Activated T-cell treated with anti-CD3 and anti-CD28 coated beads, Interleukin-2, amount 50 U/mL, for 1 hour (primary cell): ENCODE data around the gene KCNJ10.

Source experiments
- DNase-seq: peaks from one replicate; pipeline ENCODE4 v3.0.0-alpha.2; 2020

KCNJ10 gene

DNA sequence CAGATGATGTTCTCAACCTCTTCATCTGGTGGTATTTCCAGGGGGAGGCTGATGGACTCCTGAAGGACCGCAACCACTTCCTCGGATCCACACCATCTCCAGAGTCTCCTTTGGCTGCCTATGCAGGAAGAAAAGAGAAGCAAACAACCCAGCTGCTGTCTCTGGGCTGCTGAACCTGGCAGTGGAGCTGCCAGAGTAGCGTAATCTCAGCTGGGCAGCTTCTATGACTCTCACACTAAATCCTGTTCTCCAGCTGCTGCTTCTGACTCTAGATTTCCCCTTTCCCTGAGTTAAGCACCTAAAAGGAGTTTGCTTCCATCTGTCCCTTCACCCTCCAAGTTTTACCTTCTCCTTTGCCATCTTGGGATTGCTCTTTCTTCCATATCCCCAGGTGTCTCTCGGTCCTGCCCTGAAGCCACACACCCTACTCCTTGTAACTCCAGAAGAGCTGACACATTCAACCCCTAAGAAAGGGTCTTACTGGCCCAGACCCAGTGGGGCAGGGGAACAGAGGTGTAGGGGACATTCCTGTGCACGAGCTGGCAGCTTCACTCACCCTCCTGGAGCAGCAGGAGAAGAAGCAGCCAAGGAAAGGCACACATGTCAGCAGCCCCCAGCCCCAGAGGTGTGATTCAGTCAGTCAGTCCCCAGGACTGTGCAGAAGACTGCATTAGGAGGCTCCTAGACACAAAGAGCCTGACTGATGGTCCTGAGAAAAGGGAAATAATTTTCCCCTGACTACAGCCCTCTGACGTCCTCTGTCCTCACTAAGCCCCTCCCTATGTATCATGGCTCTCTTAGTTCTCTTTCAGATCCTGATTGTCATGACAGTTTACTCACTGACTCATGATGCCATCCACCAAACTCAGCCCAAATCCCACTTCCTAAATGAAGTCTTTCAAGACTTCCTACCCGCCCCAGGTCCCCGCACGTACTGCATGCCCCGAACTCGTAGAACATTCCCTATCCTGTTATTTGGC lies 116.1 kb downstream of the KCNJ10 start, which contains the start of gene SLAMF9:
Gene SLAMF9, minus strand, starts transcription at position 702 of the 980 bp plus-strand sequence. Its CDS starts 100 bp downstream, at position 602.
- no peak for DNase-seq

GRCh38 chr1:159952932-159953331 lies 117.0 kb downstream of the KCNJ10 start:
- no peak for DNase-seq

DNA sequence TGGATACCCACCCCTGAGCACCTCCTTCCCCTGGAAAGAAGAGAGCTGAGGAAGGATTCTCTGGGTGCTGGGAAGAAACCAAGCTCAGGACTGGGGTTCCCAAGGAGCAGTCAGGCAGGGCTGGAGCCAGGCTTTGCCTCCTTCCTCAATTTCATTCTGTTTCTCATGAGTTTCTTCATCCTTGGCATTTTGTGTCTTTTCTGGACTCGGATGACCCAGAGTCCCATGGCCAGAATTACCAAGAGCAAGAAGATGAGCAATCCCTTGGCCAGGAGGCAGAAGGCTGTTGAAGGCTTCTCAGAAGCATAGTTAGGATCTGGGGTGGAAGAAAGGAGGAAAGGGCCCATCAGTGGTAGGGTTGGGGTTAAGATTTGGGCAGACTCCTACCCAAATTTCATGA lies 118.4 kb downstream of the KCNJ10 start:
- DNase-seq: no peak

- DNase-seq: no peak
These were observed 118.9 kb downstream of the KCNJ10 start for GRCh38 chr1:159951016-159951415.

- no peak for DNase-seq
These were observed 120.0 kb downstream of the KCNJ10 start for GRCh38 chr1:159949981-159950381.

GRCh38 chr1:159949123-159949522 lies 120.8 kb downstream of the KCNJ10 start:
- no peak for DNase-seq
